Astrocyte (in vitro differentiated cells and primary cell): ENCODE results near the gene BCL11B. TPM values are rescaled to one million over a fixed set of nuclear protein-coding genes. Genes with fewer than 3 reads are reported as not detected.

Experiments
- DNase-seq: peaks from one replicate; pipeline ENCODE4 v3.0.0-alpha.2; 2010; ENCODE audit warnings: low read depth
- FAIRE-seq: peaks from 2 replicates; lab custom pipeline; 2011; peaks lifted over from hg19 to GRCh38; lab: Jason Lieb, UNC
- H2AFZ ChIP-seq: 2 replicates; pipeline ENCODE4 v1.6.0; 2012; ENCODE audit warnings: low read depth, low read length, inconsistent platforms
- H3K27ac ChIP-seq: 2 replicates; pipeline ENCODE4 v1.5.1; 2011; ENCODE audit warnings: low read depth, low read length, inconsistent platforms
- H3K27me3 ChIP-seq: 2 replicates; pipeline ENCODE4 v1.6.0; 2011; ENCODE audit warnings: low read length, inconsistent platforms; ENCODE audit not compliant: insufficient read depth
- H3K36me3 ChIP-seq: 2 replicates; pipeline ENCODE4 v1.5.1; 2011; ENCODE audit warnings: low read length, inconsistent platforms; ENCODE audit not compliant: insufficient read depth
- H3K4me1 ChIP-seq: 2 replicates; pipeline ENCODE4 v1.5.1; 2011; ENCODE audit warnings: low read length, inconsistent platforms; ENCODE audit not compliant: insufficient read depth
- H3K4me2 ChIP-seq: 2 replicates; pipeline ENCODE4 v1.6.0; 2012; ENCODE audit warnings: low read length, inconsistent platforms
- H3K4me3 ChIP-seq: 2 replicates; pipeline ENCODE4 v1.5.1; 2011; ENCODE audit warnings: low read depth, mild to moderate bottlenecking, low read length, inconsistent platforms; ENCODE audit not compliant: insufficient read depth
- H3K79me2 ChIP-seq: 2 replicates; pipeline ENCODE4 v1.6.0; 2012; ENCODE audit warnings: mild to moderate bottlenecking, low read length, inconsistent platforms; ENCODE audit not compliant: insufficient read depth
- H3K9ac ChIP-seq: 2 replicates; pipeline ENCODE4 v1.6.0; 2012; ENCODE audit warnings: mild to moderate bottlenecking, low read length, inconsistent platforms
- H3K9me3 ChIP-seq: 2 replicates; pipeline ENCODE4 v1.5.1; 2012; ENCODE audit warnings: low read depth, mild to moderate bottlenecking, low read length, inconsistent platforms; ENCODE audit not compliant: insufficient read depth
- H4K20me1 ChIP-seq: 2 replicates; pipeline ENCODE4 v1.6.0; 2012; ENCODE audit warnings: low read length, inconsistent platforms; ENCODE audit not compliant: insufficient read depth
- H3K27ac Mint-ChIP-seq: one replicate; pipeline ENCODE4 v1.8.0; 2021; ENCODE audit warnings: mild to moderate bottlenecking, mixed read lengths; ENCODE audit not compliant: unreplicated experiment
- H3K27me3 Mint-ChIP-seq: one replicate; pipeline ENCODE4 v1.8.0; 2021; ENCODE audit warnings: low read depth, mixed read lengths; ENCODE audit not compliant: unreplicated experiment
- H3K36me3 Mint-ChIP-seq: one replicate; pipeline ENCODE4 v1.8.0; 2021; ENCODE audit warnings: low read depth, mixed read lengths; ENCODE audit not compliant: unreplicated experiment
- H3K4me1 Mint-ChIP-seq: one replicate; pipeline ENCODE4 v1.8.0; 2021; ENCODE audit warnings: low read depth, mixed read lengths; ENCODE audit not compliant: unreplicated experiment
- H3K4me3 Mint-ChIP-seq: one replicate; pipeline ENCODE4 v1.8.0; 2021; ENCODE audit warnings: mild to moderate bottlenecking, moderate library complexity, mixed read lengths; ENCODE audit not compliant: unreplicated experiment
- H3K9me3 Mint-ChIP-seq: one replicate; pipeline ENCODE4 v1.8.0; 2021; ENCODE audit warnings: mild to moderate bottlenecking, mixed read lengths; ENCODE audit not compliant: unreplicated experiment
- EZH2 ChIP-seq: IDR thresholded peaks from 2 replicates; pipeline ENCODE4 v1.6.1; 2012; ENCODE audit warnings: mild to moderate bottlenecking, low read length, inconsistent platforms; ENCODE audit not compliant: insufficient read depth
- total RNA-seq: library from RNA; stranded (reverse); gene quantifications from 2 replicates; pipeline ENCODE4 v1.2.1, GENCODE V29; 2021
- TF ChIP-seq, protein P1 (sequence below): IDR thresholded peaks from 2 replicates; pipeline ENCODE4 v1.5.1; 2011; ENCODE audit warnings: low read depth, mild to moderate bottlenecking, inconsistent platforms, low read length, moderate library complexity; ENCODE audit not compliant: insufficient read depth

BCL11B gene
- total RNA-seq, 1 donor from 2014 or later = 1.1 TPM

DNA sequence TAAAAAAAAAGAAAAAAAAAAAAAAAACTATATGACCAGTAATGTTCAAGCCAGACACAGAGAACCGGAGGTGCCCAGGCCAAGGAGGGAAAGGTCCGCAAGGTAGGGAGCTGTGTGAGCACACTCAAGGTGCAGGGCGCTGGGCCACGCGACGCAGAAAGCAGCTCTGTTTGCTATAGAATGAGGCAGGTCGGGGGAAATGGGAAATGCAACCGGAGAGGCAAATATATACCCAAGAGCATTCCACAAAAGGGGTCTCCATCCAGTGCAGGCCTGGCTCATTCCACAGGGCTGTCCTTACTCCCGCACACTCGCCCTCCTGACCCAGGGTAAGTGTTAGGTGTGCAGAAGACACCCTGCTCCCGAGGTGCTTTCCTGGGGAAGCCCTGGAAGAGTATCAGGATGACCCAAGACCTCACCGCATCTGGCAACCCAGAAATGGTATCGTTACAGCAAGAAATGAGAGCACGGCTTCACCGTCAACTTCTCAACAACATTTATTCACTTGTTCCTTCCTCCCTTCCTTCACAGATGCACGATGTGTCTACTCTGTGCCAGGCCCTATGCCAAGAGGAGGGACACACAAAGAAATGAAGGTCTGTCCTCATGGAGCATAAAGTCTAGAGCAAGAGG lies 86.4 kb downstream of the BCL11B start:
- no peak for DNase-seq
- Histone ChIP-seq H2AFZ (no peak overlapping the region), H3K9ac (no peak overlapping the region), H3K36me3 (no peaks in the 10 kb centered on the region), H3K9me3 (no peaks in the 10 kb centered on the region), H3K4me2 (no peak overlapping the region), H3K4me1 (no peaks in the 10 kb centered on the region), H4K20me1 (no peaks in the 10 kb centered on the region), H3K4me3 (no peak overlapping the region), H3K27me3 (peaks cover 8% of the 10 kb centered on the region), H3K79me2 (no peaks in the 10 kb centered on the region), H3K27ac (no peak overlapping the region)
- H3K9me3 Mint-ChIP-seq = peaks cover 3% of the 10 kb centered on the region
- peaks cover 2% of the 10 kb centered on the region for H3K36me3 Mint-ChIP-seq
- no peak for TF ChIP-seq EZH2
- TF ChIP-seq, protein P1, sequence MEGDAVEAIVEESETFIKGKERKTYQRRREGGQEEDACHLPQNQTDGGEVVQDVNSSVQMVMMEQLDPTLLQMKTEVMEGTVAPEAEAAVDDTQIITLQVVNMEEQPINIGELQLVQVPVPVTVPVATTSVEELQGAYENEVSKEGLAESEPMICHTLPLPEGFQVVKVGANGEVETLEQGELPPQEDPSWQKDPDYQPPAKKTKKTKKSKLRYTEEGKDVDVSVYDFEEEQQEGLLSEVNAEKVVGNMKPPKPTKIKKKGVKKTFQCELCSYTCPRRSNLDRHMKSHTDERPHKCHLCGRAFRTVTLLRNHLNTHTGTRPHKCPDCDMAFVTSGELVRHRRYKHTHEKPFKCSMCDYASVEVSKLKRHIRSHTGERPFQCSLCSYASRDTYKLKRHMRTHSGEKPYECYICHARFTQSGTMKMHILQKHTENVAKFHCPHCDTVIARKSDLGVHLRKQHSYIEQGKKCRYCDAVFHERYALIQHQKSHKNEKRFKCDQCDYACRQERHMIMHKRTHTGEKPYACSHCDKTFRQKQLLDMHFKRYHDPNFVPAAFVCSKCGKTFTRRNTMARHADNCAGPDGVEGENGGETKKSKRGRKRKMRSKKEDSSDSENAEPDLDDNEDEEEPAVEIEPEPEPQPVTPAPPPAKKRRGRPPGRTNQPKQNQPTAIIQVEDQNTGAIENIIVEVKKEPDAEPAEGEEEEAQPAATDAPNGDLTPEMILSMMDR = no peak
- no peak overlapping the region for H3K4me3 Mint-ChIP-seq
- H3K27ac Mint-ChIP-seq = no peak overlapping the region
- no peaks in the 10 kb centered on the region for H3K4me1 Mint-ChIP-seq
- peaks cover 26% of the 10 kb centered on the region for H3K27me3 Mint-ChIP-seq
- FAIRE-seq = no peak

DNA sequence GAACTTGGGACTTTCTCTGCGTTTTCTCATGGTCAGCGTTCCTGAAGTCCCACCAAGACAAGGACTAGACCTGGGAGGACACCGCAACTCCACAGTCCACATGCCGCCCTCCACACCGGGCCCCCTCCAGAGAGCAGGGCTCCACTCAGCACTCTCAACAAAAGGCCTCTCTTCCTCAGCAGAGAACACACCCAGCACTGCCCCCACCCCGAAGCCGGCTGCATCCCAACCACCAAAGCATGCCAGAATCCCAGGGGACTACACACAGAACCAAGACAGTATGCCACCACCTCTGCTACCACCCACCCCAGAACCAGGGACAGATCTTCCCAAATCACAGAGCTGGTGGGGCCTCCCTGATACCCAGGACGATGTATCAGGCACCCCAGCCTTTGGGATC lies 88.3 kb downstream of the BCL11B start:
- no peaks in the 10 kb centered on the region for H3K9me3 ChIP-seq
- peaks cover 19% of the 10 kb centered on the region for H3K27me3 Mint-ChIP-seq
- H3K27ac Mint-ChIP-seq = no peak overlapping the region
- H3K79me2 ChIP-seq = no peaks in the 10 kb centered on the region
- DNase-seq = no peak
- FAIRE-seq = no peak
- TF ChIP-seq, protein P1 = no peak
- TF ChIP-seq EZH2 = no peak
- H3K4me1 ChIP-seq = no peaks in the 10 kb centered on the region
- no peak overlapping the region for H3K4me2 ChIP-seq
- no peak overlapping the region for H3K9ac ChIP-seq
- no peak overlapping the region for H3K4me3 Mint-ChIP-seq
- H3K36me3 Mint-ChIP-seq = peaks cover 2% of the 10 kb centered on the region
- no peak overlapping the region for H3K27ac ChIP-seq
- H3K9me3 Mint-ChIP-seq = peaks cover 3% of the 10 kb centered on the region
- H3K27me3 ChIP-seq = peaks cover 6% of the 10 kb centered on the region
- no peaks in the 10 kb centered on the region for H4K20me1 ChIP-seq
- H3K4me3 ChIP-seq = no peak overlapping the region
- H3K4me1 Mint-ChIP-seq = no peaks in the 10 kb centered on the region
- no peaks in the 10 kb centered on the region for H3K36me3 ChIP-seq
- H2AFZ ChIP-seq = no peak overlapping the region

DNA sequence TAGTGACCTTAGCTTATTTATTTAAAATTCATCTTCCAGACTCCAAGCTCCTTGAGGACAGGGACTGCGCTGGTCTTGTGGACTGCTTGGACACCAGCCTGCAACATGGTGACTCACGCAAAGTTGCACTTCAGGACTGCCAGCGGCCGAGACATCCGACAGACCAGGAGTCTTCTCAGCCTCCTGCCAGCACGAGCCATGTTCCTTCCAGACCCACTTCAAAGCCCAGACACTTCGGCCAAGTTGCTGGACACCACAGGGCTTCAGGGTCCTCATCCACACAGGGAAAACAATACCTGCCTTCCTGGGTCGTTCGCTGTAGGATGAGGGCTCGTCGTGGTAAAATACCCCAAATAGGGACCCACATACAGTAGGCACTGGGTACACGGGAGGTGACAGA lies 88.7 kb downstream of the BCL11B start:
- Mint-ChIP-seq H3K27me3 (peaks cover 19% of the 10 kb centered on the region), H3K9me3 (peaks cover 3% of the 10 kb centered on the region), H3K27ac (no peak overlapping the region), H3K4me3 (no peak overlapping the region), H3K36me3 (peaks cover 2% of the 10 kb centered on the region), H3K4me1 (no peaks in the 10 kb centered on the region)
- TF ChIP-seq, protein P1 = no peak
- TF ChIP-seq EZH2 = no peak
- H3K27me3 ChIP-seq = peaks cover 5% of the 10 kb centered on the region
- H3K36me3 ChIP-seq = no peaks in the 10 kb centered on the region
- DNase-seq = no peak
- H3K4me3 ChIP-seq = no peak overlapping the region
- H3K79me2 ChIP-seq = no peaks in the 10 kb centered on the region
- no peak overlapping the region for H3K9ac ChIP-seq
- no peaks in the 10 kb centered on the region for H3K4me1 ChIP-seq
- no peak for FAIRE-seq
- H4K20me1 ChIP-seq = no peaks in the 10 kb centered on the region
- H3K27ac ChIP-seq = no peak overlapping the region
- no peak overlapping the region for H2AFZ ChIP-seq
- H3K9me3 ChIP-seq = no peaks in the 10 kb centered on the region
- H3K4me2 ChIP-seq = no peak overlapping the region
